ENCODE measurements around the gene PRKAG1.
A peak's percentile ranks its signal among the peaks of the same experiment; 100 is the strongest.

Gene PRKAG1

DNA sequence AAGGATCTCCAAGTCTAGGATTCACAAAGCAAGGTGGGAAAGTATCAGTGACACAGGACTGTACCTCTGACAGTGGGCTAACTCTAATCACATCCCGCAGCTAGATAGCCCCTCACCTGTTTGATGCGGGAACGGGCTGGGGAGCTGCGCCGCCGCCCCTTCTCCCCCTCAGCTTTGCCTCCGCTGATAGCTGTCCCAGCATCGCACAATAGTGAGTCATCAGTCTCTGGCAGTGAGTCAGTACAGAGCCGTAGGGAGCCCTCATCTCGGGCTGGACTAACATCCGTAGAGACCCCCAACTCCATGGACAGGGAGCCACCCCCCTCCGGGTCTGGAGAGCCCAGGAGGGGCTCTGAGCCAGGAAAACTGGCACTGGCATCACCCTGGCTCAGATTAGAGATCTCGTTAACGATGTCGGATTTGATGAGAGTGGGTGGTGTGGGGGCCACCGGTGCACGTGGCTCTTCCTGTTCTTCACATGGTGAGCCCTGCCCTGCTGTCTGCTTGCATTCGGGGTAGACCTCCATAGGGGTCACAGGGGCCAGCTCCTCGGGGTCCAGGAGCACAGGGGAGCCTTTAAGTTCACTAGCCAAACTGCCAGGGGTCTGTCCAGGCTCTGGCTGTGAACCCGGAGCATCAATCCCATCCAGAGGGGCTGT lies 31.1 kb upstream of the PRKAG1 start:
- DNase-seq (ENCODE audit: low read depth in 2 of 2): no peak

DNA sequence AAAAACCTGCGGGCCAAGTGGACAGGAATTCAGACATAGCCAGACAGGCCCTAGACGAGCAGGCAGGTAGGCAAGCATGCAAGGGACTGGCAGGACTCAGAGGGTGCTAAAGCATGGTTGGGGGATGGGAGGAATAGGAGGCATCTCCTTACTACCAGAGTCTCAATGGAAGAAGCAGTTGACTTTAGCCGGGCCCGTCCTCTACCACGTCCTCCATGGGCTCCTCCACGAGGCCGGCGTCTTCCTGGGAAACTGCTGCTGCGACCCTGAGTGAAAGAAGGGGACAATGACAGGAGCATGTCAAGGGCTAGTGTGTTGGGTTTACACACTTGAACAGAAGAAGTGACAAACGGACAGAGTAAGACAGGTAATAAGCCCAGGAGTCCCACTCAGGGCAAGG lies 30.4 kb upstream of the PRKAG1 start:
- DNase-seq (ENCODE audit: low read depth in 2 of 2): no peak

DNA sequence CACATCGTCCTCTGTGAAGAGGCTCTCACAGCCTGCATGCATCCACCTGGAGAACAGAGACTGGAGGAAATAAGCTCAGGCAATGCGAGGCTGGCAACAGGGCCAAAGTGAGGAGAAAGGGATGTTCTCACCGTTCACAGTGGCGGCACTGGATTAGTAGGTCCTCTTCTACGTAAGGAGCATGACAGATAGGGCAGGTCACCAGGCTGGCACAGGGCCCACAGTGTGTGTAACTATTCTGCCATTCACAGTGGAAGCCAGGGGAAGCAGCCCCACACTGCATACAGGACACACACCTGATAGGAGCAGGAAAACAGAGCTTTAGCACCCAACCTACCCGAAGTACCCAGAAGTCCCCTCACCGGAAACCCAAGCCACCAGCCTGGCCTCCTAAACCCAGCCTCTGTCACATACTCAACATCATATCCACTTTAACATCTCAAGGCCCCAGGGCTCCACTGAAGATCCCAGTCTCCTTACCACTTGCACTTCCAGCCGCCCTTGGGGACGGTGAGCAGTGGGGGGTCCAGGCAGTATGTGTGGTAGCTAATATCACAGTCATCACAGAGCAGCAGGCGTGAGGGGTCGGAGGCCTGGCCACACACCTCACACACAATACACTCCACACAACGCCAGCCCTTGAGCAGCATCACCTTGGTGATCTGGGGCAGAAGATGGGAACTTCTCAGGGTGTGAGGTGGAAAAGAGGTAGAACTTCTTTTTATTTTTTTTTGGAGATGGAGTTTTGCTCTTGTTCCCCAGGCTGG lies 27.7 kb upstream of the PRKAG1 start:
- DNase-seq (ENCODE audit: low read depth in 2 of 2): no peak

DNA sequence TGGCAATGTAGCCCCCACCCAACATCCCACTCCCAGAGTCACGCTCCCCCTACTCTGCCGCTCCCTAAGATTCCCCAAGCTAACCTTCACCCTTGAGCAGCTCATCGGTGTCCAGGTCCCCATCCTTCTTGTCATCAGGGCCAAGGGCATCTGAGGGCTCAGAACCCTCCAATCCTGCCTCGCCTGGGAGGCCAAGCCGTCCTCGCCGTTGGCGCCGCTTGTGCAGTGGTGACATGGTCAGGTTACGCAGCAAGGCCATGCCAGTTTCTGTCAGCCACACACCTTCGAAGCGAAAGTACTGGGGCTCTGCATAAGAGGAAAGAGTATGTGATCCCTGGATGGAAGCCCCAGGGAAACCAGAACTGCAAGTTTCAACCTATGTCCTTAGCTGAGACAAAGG lies 26.1 kb upstream of the PRKAG1 start:
- no peak for DNase-seq (ENCODE audit: low read depth in 2 of 2)

DNA sequence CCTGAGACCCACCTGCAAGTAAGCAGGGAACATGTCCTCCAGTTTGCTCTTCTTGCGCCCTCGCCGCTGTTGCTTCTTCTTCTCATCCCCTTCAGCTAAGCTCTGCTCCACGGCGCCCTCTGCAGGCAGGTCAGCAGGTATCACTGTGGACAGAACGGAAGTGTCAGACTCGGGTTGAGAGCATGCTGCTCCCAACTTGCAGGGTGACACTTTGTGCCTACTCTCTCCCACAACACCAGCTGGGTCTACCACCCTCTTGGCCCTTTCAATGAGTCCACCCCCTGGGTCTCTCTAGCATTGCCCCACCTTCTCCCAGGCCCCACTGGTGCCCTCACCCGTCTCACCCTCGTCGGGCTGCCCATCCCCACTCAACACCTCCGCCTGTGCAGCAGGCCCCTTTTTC lies 25.3 kb upstream of the PRKAG1 start:
- DNase-seq (ENCODE audit: low read depth in 2 of 2): peak; percentile 72 to 85

DNA sequence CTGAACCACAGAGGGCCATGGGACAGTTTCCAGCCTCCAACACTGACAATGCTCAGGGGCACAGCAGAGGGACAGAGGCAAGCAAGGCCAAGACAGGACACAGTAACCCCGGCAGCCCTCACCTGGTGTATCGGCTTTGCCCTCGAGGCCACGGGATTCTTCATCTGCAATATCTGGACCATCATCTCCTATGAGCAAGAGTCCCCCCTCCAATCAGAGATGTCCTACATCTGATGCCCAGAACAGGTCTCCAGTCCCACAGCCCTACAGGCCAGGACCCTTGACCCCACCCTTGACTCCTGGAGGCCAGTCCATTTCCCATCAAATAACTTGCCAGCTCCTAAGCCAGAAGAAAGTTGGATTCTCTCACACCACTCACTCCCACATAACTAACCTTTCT lies 24.7 kb upstream of the PRKAG1 start:
- DNase-seq (ENCODE audit: low read depth in 2 of 2): no peak

DNA sequence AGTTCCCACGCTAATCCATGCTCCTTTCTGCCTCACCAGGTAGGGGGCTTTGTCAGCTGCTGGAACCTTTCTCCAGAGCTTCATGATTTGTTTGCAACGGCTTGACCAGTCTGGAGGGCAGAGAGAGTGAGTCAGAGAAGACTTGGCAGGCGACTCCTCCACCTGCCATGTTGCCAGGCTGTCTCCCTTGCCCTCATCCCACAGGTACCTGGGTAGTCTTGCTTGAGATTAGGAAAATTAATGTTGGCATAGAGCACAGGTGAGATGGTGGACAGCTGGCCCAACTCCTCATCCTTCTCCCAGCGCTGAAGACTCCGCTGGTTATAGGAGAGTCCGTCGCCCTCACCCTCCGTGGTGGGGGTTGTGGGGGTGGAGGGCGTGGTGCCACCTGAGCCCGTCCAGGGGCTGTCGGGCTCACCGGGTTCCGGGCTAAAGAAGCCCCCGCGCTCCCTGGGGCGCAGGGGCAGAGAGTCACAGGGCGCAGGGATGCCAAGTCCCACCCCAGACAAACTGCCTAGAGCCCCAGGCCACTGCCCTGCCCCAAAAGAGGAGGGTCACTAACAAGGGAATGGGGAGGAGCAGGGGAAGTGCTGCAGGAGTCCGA lies 23.4 kb upstream of the PRKAG1 start:
- no peak for DNase-seq (ENCODE audit: low read depth in 2 of 2)

DNA sequence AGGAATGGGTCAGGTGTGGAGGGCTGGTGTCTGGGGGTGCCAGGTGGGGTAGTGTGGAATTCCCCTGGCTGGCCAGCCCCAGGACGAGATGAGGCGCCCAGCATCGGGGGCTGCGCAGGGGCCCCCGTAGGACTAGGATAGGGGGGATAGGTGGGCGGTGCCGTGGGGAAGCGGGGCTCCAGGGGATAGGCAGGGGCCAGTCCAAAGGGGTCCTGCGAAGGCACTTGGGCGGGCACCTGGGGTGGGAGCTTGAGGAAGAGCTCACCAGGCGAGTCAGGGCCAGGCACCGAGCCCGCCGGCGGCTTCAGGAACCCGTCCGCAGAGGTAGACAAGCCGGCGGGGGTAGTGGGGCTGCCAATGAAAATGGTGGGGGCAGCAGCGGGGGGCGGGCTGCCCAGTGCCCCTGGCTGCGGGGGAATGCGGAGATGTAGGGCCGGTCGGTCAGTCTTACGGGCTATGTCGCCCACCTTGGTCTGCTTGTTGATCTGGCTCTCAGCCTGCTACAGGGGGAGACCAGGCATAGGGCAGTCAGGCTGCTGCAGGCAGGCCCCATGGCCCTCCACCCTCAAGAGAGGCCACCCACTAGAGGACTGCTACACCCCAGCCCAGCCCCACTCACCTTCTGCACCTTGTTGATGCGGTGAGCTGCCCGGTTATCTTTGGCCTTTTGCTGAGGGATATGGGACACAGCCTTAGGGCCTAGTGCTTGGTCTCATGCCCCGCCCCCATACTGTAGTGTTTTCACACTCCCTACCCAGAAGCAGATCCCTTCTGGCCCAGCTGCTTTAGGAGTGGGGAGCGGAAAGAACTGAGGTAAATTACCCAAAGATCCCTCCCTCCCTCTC lies 22.7 kb upstream of the PRKAG1 start:
- DNase-seq (ENCODE audit: low read depth in 2 of 2): no peak

DNA sequence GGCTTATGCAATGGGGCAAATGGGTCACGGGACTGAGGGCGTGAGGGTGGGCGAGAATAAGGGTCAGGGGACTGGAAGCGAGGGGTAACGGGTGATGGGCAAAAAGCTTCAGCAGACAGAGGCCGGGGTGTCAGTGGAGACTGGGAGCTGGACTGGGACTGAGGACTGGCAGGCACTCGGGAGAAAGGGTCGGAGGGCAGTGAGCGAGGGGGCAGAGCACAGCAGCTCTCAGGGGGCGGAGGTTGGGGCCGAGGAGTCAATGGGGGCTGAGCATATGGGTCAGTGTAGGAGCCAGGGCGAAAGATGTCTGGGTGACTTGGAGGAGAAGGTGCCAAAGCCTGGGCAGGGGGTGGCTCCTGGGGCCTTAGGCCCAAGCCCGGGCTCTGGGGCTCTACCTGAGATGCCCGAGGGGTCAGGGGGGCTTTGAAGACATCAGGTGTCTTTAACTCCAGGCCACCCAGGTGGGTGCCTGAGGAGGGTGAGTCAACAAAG lies 21.8 kb upstream of the PRKAG1 start:
- no peak for DNase-seq (ENCODE audit: low read depth in 2 of 2)

DNA sequence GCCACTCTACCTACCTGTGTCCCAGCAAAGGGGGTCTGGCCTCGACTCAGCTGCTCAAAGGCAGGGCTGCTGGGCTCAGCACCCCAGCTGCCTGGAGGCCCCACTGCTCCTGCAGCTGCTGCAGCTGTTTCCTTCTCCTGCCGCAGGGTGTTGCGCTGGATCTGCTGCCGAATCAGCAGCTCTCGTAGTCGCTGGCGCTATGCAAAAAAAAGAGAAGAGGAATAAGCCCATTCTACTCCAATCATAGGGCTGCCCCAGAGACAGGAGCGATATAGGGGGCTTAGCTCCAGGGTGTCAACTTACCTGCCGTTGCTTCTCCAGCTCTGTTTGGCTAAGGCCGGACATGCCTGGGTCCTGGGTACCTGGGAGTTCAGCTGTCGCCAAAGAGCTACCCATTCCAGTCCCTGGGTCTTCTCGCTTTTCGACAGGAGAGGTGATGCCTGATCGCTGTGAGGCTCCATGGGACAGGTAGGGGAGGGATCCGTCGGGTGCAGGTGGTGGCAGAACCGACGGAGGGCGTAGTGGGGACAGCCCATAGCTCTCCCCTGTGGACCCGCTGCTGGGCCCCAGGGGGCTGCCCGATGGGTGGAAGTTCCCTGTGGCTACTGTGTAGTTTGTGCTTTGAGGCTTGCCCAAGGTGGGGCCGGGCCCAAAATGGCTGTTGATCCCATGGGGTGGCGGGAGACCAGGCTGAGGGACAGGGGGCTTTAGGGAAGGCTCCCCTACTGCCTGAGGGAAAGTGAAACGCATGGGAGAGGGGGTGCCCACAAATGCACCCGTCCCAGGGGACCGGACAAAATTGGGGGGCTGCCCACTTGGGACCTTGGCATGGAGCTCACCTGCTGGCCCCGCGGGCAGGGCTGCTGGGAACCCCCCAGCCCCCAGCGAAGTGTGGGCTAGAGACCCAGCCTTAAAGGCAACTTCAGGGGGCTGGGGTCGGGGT lies 21.1 kb upstream of the PRKAG1 start:
- no peak for DNase-seq (ENCODE audit: low read depth in 2 of 2)

DNA sequence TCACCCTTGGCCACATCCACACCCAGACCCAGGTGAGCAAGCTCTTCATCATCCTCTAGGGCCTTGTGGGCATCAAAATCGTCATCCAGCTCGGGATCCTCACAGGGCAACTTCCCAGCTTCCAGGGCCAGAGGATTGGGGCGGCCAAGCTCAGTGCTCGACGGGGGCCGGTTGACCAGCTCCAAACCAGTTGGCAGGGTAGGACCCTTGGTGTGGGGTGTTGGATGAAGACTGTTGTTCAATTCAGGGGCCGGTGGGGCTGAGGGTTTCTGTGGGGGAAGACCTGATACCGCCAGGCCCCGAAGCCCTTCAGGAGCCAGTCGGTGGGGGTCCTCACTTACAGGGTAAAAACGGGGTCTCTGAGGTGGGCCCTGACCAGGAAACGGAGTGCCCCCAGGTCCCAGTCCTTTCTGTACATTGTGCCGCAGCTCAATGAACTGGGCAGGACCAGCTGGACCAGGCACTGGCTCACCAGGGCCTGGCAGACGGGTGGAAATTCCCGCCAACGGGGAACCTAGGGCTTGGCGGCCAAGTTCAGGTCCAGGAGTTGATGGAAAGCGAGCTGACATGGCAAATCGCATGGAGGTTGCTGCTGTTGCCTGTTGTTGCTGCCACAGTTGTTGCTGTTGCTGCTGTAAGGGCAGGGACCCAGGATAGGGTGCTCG lies 19.8 kb upstream of the PRKAG1 start:
- DNase-seq (ENCODE audit: low read depth in 2 of 2): no peak

DNA sequence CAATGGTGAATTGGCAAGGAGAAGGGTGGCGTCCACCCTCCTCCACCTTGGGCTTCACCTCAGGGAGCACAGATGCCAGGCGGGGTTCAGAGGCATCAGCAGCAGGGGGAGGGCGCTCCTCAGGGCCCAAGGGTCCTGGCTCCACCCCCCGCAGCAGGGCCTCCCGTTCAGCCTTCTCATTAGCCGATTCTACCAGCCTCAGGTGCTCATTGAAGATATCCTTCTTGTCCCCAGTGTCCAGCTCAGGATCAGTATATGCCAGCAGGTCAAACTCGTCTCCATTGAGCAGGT lies 19.3 kb upstream of the PRKAG1 start:
- DNase-seq (ENCODE audit: low read depth in 2 of 2): no peak

DNA sequence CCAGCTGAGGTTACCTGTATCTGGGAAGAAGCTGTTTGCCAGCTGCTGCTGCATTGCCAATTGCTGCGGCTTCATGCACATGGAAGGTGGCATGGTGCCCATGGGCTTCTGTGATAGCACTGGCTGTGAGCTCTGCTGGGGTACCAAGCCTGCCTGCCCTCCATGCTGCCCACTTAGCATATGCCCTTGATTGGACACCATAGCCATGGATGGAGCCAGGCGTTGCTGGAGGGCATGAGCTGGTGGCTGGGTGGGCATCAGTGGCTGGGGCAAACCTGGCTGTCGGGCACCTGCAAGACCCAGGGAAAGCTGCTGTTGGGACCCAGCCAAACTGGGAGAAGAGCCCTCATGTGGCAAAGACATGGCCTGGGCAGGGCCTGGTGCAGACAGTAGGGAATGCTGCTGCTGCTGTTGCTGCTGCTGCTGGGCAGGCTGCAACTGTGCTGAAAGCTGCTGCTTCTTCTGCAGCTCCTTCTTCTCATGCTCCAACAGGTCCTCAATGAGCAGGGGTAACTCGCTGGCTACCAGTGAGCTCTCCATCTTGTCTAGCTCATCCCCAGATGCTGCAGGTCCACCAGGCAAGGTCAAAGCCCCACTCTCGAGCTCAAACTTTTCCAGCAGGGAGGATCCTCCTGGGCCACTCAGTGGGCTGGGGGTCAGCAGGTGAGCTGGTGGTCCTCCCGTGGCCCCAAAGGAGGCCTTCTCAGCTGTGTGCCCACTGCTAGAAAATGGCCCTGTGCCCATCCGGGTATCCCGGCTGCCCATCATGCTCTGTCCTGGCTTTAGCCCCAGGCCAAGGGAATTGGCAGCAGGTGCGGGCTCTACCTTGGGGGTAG lies 18.8 kb upstream of the PRKAG1 start:
- no peak for DNase-seq (ENCODE audit: low read depth in 2 of 2)

DNA sequence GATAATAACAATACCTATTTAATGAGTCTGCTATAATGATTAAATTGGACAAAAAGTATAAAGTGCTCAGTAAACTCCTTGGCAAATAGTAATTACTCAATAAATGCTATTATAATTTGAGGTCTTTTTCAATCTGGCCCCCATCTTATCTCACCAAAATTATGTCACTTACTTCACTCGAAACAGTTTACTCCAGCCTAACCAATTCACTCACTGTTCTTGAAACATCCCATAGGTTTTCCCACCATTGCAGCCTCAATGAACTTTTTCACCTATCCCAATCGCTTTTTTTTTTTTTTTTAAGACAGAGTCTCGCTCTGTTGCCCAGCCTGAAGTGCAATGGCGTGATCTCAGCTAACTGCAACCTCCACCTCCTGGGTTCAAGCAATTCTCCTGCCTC lies 17.5 kb upstream of the PRKAG1 start:
- no peak for DNase-seq (ENCODE audit: low read depth in 2 of 2)

DNA sequence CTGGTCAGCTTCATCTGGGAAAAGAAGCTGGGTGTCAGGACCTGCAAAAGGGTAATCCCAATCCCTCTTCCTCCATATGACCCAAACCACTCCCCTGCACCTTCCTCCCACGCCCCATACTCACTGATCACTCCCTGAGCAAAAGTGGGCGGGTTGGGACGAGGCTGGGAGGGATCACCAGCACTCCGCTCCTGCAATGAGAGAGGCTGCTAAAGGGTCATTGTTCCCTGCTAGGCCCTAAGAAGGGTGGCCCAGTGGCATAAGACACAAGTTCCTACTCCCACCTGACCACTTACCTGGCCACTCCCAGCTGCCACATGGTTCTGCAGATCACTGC lies 15.7 kb upstream of the PRKAG1 start:
- no peak for DNase-seq (ENCODE audit: low read depth in 2 of 2)

DNA sequence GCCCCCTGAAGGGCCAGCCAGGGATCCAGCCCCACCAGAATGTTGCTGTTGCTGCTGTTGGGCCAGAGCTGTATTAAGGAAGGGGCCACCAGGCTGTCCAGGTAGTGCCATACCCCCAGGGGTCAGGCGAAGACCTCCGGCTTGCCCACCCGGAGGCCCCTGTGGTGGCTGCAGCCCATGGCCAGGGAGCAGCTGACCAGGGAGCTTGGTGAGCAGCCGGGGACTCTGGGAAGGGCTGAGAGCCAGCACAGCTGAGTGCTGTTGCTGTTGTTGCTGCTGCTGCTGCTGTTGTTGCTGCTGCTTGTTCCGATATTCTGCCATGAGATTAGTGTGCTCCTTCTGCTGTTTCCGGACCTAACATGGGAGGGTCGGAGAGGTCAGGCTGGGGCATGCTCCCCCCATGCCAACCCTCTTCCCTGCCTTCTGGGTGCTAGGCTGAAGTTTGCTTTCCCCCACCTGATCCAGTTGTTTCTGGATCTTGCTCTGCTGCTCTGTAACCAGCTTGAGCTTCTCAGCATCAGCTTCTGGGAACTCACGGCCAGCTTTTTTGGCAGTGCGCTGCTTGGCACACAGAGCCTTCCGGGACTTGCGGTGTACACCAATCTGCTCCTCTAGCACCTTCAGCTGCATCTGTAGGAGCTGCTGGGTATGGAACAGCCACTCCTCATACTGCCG lies 15.2 kb upstream of the PRKAG1 start:
- no peak for DNase-seq (ENCODE audit: low read depth in 2 of 2)

DNA sequence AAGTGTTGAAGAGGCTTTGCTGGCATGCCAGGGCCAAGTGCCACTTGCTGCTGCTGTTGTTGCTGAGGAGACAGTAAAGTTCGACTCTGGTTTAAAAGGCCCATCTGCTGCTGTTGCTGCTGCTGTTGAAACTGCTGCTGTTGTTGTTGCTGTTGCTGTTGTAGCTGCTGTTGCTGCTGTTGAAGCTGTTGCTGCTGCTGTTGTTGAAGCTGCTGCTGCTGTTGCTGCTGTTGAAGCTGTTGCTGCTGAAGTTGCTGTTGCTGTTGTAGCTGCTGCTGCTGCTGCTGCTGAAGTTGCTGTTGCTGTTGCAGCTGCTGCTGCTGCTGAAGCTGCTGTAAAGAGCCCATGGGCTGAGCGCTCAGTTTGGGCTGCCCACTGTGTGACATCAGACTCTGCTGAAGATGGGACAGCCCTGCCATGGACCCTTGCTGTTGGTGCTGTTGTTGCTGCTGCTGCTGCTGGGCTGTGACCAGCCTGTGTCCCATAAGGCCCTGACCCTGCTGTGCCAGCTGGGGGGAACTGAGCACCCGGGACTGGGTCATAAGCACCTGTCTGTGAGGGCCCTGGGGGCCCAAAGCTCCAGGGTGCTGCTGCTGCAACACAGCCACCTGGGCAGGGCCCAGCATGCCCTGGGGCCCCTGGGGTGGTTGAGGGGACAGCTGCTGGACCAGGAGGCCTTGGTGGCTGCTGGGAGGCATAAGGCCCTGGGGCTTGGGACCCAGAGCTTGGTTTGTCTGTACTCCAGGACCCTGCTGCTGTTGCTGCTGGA lies 14.3 kb upstream of the PRKAG1 start:
- DNase-seq (ENCODE audit: low read depth in 2 of 2): no peak

DNA sequence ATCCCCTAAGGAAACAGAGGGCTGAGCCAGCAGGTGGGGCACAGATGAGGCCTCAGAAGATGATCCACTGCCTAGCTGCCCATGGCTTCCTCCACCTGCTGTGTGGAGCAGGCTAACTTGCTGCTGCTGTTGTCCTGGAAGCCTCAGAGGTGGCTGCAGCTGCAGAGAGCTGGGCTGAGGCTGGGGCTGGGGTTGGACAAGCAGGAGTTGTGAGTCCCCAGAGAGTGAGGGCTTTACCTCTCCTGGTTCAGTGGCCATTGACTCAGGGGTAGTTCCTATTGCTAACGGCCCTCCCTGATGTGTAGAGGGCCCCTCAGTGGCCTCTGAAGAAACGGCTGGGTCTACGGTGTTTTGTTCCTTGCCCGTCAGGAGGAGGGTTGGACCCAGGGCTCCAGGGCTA lies 13.7 kb upstream of the PRKAG1 start:
- no peak for DNase-seq (ENCODE audit: low read depth in 2 of 2)

Measured in stimulated activated CD4-positive, alpha-beta T cell treated with anti-CD3 and anti-CD28 coated beads, Interleukin-4, amount 100 ng/mL, for 48 hours (primary cell).